SK-N-SH (cell line): ENCODE measurements around the gene ARID1B. TPM values are rescaled to one million over a fixed set of nuclear protein-coding genes. Genes with fewer than 3 reads are reported as not detected.
A peak's percentile ranks its signal among the peaks of the same experiment; 100 is the strongest.

Experiments
- CTCF ChIA-PET: fragments of 300-600, 350-600 bp; formaldehyde crosslinking; extraction: SDS; loops from one replicate; lab custom pipeline; 2021; lab: Yijun Ruan, JAX
- POLR2A ChIA-PET: fragments of 350-600 bp; sonication (Branson Sonifier 250); formaldehyde crosslinking; extraction: SDS; loops from one replicate; lab custom pipeline; 2020; ENCODE audit warnings: antibody characterized with exemption, inconsistent platforms; lab: Yijun Ruan, JAX
- DNase-seq: peaks from one replicate; pipeline ENCODE4 v3.0.0; 2012
- H2AFZ ChIP-seq: fragments of 200-600 bp; sonication (generic); 2 replicates; pipeline ENCODE4 v1.8.1; 2016; ENCODE audit warnings: antibody characterized with exemption, mild to moderate bottlenecking, low read depth
- H3F3A ChIP-seq: fragments of 200-600 bp; sonication (generic); replicated peaks from 2 replicates; pipeline ENCODE3; 2016; ENCODE audit warnings: antibody characterized with exemption, mild to moderate bottlenecking; ENCODE audit not compliant: insufficient read depth
- H3K27ac ChIP-seq, 2 experiments: fragments of 200-500 bp in 1 of 2; fragments of 200-600 bp in 1 of 2; sonication (Bioruptor generic) in 1 of 2; sonication (generic), shearing (Covaris generic) in 1 of 2; 2 replicates each; pipeline versions ENCODE4 v1.5.1 to v1.6.1; 2014 to 2016; ENCODE audit warnings: low read depth in 2 of 2, inconsistent platforms in 1 of 2, low read length in 1 of 2, mild to moderate bottlenecking in 1 of 2, mixed read lengths in 1 of 2
- H3K27me3 ChIP-seq: fragments of 200-600 bp; sonication (generic), shearing (Covaris generic); 2 replicates; pipeline ENCODE4 v1.6.1; 2016; ENCODE audit warnings: mixed run types; ENCODE audit not compliant: insufficient read depth
- H3K36me3 ChIP-seq, 2 experiments: fragments of 200-500 bp in 1 of 2; fragments of 200-600 bp in 1 of 2; sonication (Bioruptor generic) in 1 of 2; sonication (generic) in 1 of 2; replicated peaks in 1 of 2; 2 replicates each; pipeline versions ENCODE3 to v1.5.1; 2014 to 2016; ENCODE audit warnings: low read length in 1 of 2, mild to moderate bottlenecking in 1 of 2; ENCODE audit not compliant: insufficient read depth in 2 of 2, control insufficient read depth in 1 of 2
- H3K4me1 ChIP-seq, 2 experiments: fragments of 200-500 bp in 1 of 2; fragments of 200-600 bp in 1 of 2; sonication (Bioruptor generic) in 1 of 2; sonication (generic), shearing (Covaris generic) in 1 of 2; 2 replicates each; pipeline versions ENCODE4 v1.5.1 to v1.6.1; 2014 to 2016; ENCODE audit warnings: low read depth in 1 of 2, low read length in 1 of 2, mixed run types in 1 of 2; ENCODE audit not compliant: insufficient read depth in 2 of 2, control insufficient read depth in 1 of 2
- H3K4me2 ChIP-seq: fragments of 200-600 bp; sonication (generic), shearing (Covaris generic); 2 replicates; pipeline ENCODE4 v1.6.1; 2017; ENCODE audit warnings: mixed run types
- H3K4me3 ChIP-seq, 2 experiments: fragments of 200-500 bp in 1 of 2; fragments of 200-600 bp in 1 of 2; sonication (Bioruptor generic) in 1 of 2; sonication (generic), shearing (Covaris generic) in 1 of 2; 2 replicates each; pipeline versions ENCODE4 v1.5.1 to v1.8.1; 2014 to 2016; ENCODE audit warnings: low read depth in 2 of 2, inconsistent platforms in 1 of 2, low read length in 1 of 2, mild to moderate bottlenecking in 1 of 2, mixed read lengths in 1 of 2, moderate library complexity in 1 of 2
- H3K79me2 ChIP-seq: fragments of 200-600 bp; sonication (generic); 2 replicates; pipeline ENCODE4 v1.8.1; 2017; ENCODE audit warnings: mild to moderate bottlenecking; ENCODE audit not compliant: insufficient read depth
- H3K9ac ChIP-seq: fragments of 200-600 bp; sonication (generic); 2 replicates; pipeline ENCODE4 v1.6.1; 2017; ENCODE audit warnings: mixed run types
- H3K9me2 ChIP-seq: fragments of 200-600 bp; sonication (generic); 2 replicates; pipeline ENCODE4 v1.6.1; 2017; ENCODE audit warnings: mixed run types
- H3K9me3 ChIP-seq: fragments of 200-600 bp; sonication (generic); 2 replicates; pipeline ENCODE4 v1.6.1; 2017; ENCODE audit warnings: mixed run types, mild to moderate bottlenecking, moderate library complexity
- H4K20me1 ChIP-seq: fragments of 200-600 bp; sonication (generic); 2 replicates; pipeline ENCODE4 v1.6.1; 2017; ENCODE audit warnings: mild to moderate bottlenecking, mixed run types; ENCODE audit not compliant: insufficient read depth
- ELF1 ChIP-seq: IDR thresholded peaks from 2 replicates; pipeline ENCODE4 v1.4.0; 2012
- EP300 ChIP-seq, 2 experiments: IDR thresholded peaks; 2 replicates each; pipeline versions ENCODE4 v1.4.0 to v1.6.1; 2012; ENCODE audit warnings: borderline replicate concordance in 1 of 2, low read depth in 1 of 2, low read length in 1 of 2
- EZH2phosphoT487 ChIP-seq: fragments of 200-600 bp; sonication (generic); IDR thresholded peaks from 2 replicates; pipeline ENCODE4 v1.6.1; 2017; ENCODE audit warnings: low read depth, mixed run types, mild to moderate bottlenecking, antibody characterized with exemption, moderate library complexity, borderline replicate concordance
- FOXJ3 ChIP-seq: sonication (generic); formaldehyde crosslinking; IDR thresholded peaks from 2 replicates; pipeline ENCODE4 v1.5.1; 2020; ENCODE audit warnings: mild to moderate bottlenecking, missing genetic modification reagents
- FOXM1 ChIP-seq: IDR thresholded peaks from 2 replicates; pipeline ENCODE4 v1.4.0; 2012; ENCODE audit warnings: low read depth, mild to moderate bottlenecking
- GATA2 ChIP-seq: sonication (generic); formaldehyde crosslinking; IDR thresholded peaks from 2 replicates; pipeline ENCODE4 v1.5.0; 2020; ENCODE audit warnings: mild to moderate bottlenecking, missing genetic modification reagents
- MEF2A ChIP-seq: IDR thresholded peaks from 2 replicates; pipeline ENCODE4 v1.4.0; 2012; ENCODE audit warnings: low read depth, borderline replicate concordance
- NRF1 ChIP-seq: IDR thresholded peaks from 2 replicates; pipeline ENCODE4 v1.6.1; 2012; ENCODE audit warnings: low read depth, mild to moderate bottlenecking, low read length
- REST ChIP-seq: IDR thresholded peaks from 2 replicates; pipeline ENCODE4 v1.6.1; 2012; ENCODE audit warnings: mild to moderate bottlenecking, low read depth, low read length, moderate library complexity
- RXRA ChIP-seq: IDR thresholded peaks from 2 replicates; pipeline ENCODE4 v1.4.0; 2012; ENCODE audit warnings: low read depth, mild to moderate bottlenecking, borderline replicate concordance
- TAF1 ChIP-seq: IDR thresholded peaks from 2 replicates; pipeline ENCODE4 v1.6.1; 2012; ENCODE audit warnings: low read depth, mild to moderate bottlenecking, low read length, moderate library complexity, borderline replicate concordance
- TCF12 ChIP-seq: IDR thresholded peaks from 2 replicates; pipeline ENCODE4 v1.4.0; 2012
- TEAD4 ChIP-seq: IDR thresholded peaks from 2 replicates; pipeline ENCODE4 v1.4.0; 2012; ENCODE audit warnings: mild to moderate bottlenecking, borderline replicate concordance; ENCODE audit not compliant: insufficient read depth
- USF2 ChIP-seq: fragments of 150-350 bp; IDR thresholded peaks from 2 replicates; pipeline ENCODE4 v1.6.1; 2017; ENCODE audit warnings: antibody characterized with exemption, low read length, low read depth, borderline replicate concordance
- YY1 ChIP-seq: IDR thresholded peaks from 2 replicates; pipeline ENCODE4 v1.4.0; 2012; ENCODE audit warnings: low read depth, mild to moderate bottlenecking
- WGBS: methylation state at CpG from one replicate; pipeline ENCODE4 v1.1.6; 2017; ENCODE audit warnings: low lambda C conversion rate; 5-methylcytosine and 5-hydroxymethylcytosine counted together
- polyA plus RNA-seq, 3 experiments: library from polyadenylated mRNA; depleted of rRNA; stranded (reverse); fragments of >200 nt; gene quantifications; 2 replicates each; pipeline ENCODE4 v1.2.3, GENCODE V29; 2012
- TF ChIP-seq, protein P1 (sequence below): IDR thresholded peaks from 2 replicates; pipeline ENCODE4 v1.4.0; 2012; ENCODE audit warnings: low read depth, borderline replicate concordance
- TF ChIP-seq, protein P2 (sequence below): IDR thresholded peaks from 2 replicates; pipeline ENCODE4 v1.4.0; 2012; ENCODE audit warnings: low read depth, borderline replicate concordance

ARID1B gene
- polyA plus RNA-seq, 1 of the 3 experiments (the other 2 are of a cell fraction): 13.6 TPM

GRCh38 chr6:156948277-156948676 lies 171.1 kb downstream of the ARID1B start:
- Histone ChIP-seq H3K27ac (peak overlapping the region in 1 of 2 experiments; percentile 71; a peak in 1 of 4 replicates), H3K79me2 (peaks cover 90% of the 10 kb centered on the region)

More at GRCh38 chr6:156948277-156948676, 171.1 kb downstream of the ARID1B start:
- TF ChIP-seq FOXM1 (no peak), RXRA (no peak), ELF1 (no peak), USF2 (no peak), YY1 (no peak), GATA2 (CRISPR knock-in tag) (no peak), REST (no peak), EZH2phosphoT487 (no peak), MEF2A (no peak), NRF1 (no peak), TCF12 (no peak), FOXJ3 (CRISPR knock-in tag) (no peak), TEAD4 (no peak), EP300 (IDR thresholded peaks at IDR 0.05; ENCODE audit: borderline replicate concordance in 1 of 2, low read depth in 1 of 2, low read length in 1 of 2) (no peak), TAF1 (no peak)
- TF ChIP-seq, protein P1, sequence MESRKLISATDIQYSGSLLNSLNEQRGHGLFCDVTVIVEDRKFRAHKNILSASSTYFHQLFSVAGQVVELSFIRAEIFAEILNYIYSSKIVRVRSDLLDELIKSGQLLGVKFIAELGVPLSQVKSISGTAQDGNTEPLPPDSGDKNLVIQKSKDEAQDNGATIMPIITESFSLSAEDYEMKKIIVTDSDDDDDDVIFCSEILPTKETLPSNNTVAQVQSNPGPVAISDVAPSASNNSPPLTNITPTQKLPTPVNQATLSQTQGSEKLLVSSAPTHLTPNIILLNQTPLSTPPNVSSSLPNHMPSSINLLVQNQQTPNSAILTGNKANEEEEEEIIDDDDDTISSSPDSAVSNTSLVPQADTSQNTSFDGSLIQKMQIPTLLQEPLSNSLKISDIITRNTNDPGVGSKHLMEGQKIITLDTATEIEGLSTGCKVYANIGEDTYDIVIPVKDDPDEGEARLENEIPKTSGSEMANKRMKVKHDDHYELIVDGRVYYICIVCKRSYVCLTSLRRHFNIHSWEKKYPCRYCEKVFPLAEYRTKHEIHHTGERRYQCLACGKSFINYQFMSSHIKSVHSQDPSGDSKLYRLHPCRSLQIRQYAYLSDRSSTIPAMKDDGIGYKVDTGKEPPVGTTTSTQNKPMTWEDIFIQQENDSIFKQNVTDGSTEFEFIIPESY: no peak
- TF ChIP-seq, protein P2, sequence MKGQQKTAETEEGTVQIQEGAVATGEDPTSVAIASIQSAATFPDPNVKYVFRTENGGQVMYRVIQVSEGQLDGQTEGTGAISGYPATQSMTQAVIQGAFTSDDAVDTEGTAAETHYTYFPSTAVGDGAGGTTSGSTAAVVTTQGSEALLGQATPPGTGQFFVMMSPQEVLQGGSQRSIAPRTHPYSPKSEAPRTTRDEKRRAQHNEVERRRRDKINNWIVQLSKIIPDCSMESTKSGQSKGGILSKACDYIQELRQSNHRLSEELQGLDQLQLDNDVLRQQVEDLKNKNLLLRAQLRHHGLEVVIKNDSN: no peak
- 92% methylated on average over 6 of the region's 6 CpGs for WGBS
- no peaks in the 10 kb centered on the region for H3K36me3 ChIP-seq
- H3K9me2 ChIP-seq: no peaks in the 10 kb centered on the region
- H3K9ac ChIP-seq: no peak overlapping the region
- H3F3A ChIP-seq: peaks cover 33% of the 10 kb centered on the region
- H3K4me1 ChIP-seq: peaks cover 18 to 30% of the 10 kb centered on the region in 2 experiments; a peak in 3 of 4 replicates
- ChIA-PET CTCF (interaction anchor here (1.0 kb wide), 1 partner anchor 10 kb away, joined by 3 read pairs; no protein-coding TSS in a partner anchor), POLR2A (interaction anchor here (1.1 kb wide), 1 partner anchor 919 kb away, joined by 3 read pairs; no protein-coding TSS in a partner anchor)
- H3K4me3 ChIP-seq: no peak overlapping the region
- H3K27me3 ChIP-seq: no peaks in the 10 kb centered on the region
- DNase-seq: no peak
- peaks cover 44% of the 10 kb centered on the region for H4K20me1 ChIP-seq
- H3K9me3 ChIP-seq: no peaks in the 10 kb centered on the region
- no peak overlapping the region for H2AFZ ChIP-seq
- no peak overlapping the region for H3K4me2 ChIP-seq
